IPS-18c (cell line): ENCODE results near the gene NECTIN4.

Source experiments
- H3K4me3 ChIP-seq: 2 replicates; pipeline ENCODE4 v1.7.0; 2013; ENCODE audit warnings: low read depth, mild to moderate bottlenecking, low read length, moderate library complexity; ENCODE audit not compliant: insufficient read depth
- H3K9me3 ChIP-seq: one replicate; pipeline ENCODE4 v1.6.1; 2013; ENCODE audit warnings: mild to moderate bottlenecking, low read length, moderate library complexity; ENCODE audit not compliant: control insufficient read depth, insufficient read depth

NECTIN4 gene

GRCh38 chr1:161090617-161091016 is 1.3 kb upstream of the NECTIN4 start:
- no peaks in the 10 kb centered on the region for H3K9me3 ChIP-seq
- H3K4me3 ChIP-seq, result no peak overlapping the region

DNA sequence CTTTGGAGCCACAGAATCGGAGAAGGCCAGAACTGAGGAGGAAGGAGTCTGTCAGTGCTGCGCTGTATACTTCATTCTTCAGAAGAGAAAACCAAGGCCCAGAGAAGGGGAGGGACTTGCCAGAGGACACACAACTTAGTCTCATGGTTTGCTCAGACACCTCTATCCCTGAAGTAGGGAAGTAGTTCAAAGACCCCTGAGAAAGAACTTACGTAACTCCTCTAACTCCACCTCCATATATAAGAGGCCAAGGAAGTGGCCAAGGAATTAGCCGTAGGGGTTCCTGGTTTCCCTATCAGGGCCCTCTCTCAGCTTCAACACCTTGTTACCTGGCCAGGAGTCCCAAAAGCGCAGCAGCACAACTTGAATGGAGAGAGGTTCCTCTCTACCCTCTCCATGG is 580 bp upstream of the NECTIN4 start:
- H3K9me3 ChIP-seq, result no peaks in the 10 kb centered on the region
- no peak overlapping the region for H3K4me3 ChIP-seq

DNA sequence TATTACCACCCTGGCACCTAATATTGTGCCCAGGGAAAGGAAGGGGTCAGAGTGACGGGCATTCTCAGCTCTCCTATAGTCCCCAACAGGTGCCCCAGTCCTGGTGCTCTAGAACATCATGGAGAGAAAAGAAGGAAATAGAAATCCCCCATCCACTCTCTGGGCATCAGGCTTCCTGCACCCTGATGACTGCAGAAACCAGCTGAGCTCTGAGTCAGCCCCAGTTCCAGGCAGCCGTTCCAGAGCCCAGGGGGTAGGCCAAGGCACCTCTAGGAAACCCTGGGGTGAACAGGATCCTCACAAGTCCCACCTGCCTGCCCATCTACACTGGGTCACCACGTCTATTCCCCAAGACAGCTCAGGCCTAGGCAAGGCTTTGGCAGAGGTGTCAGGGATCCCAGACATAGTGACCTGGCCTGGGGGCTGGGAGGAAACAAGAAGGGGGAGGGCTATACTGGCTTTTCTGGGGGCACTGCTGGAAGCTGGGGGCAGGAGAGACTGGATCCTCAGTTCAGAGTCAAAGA is 709 bp downstream of the NECTIN4 start:
- Histone ChIP-seq H3K9me3 (no peaks in the 10 kb centered on the region), H3K4me3 (no peak overlapping the region)

- Histone ChIP-seq H3K4me3 (no peak overlapping the region), H3K9me3 (no peaks in the 10 kb centered on the region)
Observed at GRCh38 chr1:161086457-161086856, 2.9 kb downstream of the NECTIN4 start.

- no peak overlapping the region for H3K4me3 ChIP-seq
- no peaks in the 10 kb centered on the region for H3K9me3 ChIP-seq
Observed at GRCh38 chr1:161085165-161085564, 4.2 kb downstream of the NECTIN4 start.

DNA sequence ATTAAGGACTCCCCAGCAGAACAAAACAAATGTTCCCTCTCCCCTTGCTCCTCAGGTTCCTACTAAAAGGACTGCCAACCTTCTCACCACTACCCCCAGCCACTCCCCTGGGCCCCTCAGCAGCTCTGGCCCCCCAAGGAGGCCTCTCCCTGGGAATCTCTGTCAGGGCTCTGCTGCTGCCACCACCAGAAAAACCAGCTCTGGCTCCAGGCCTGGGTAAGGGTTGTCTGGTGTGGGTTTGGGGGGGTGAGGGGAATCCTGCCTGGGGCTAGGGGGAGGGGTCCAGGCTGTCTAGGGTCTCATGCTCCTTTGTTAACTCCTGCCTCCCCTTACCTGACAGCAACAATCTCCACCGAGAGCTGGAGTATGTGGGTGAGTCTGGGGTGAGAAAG is 4.8 kb downstream of the NECTIN4 start:
- H3K9me3 ChIP-seq, result no peaks in the 10 kb centered on the region
- no peak overlapping the region for H3K4me3 ChIP-seq

GRCh38 chr1:161083748-161084596 is 5.4 kb downstream of the NECTIN4 start:
- Histone ChIP-seq H3K4me3 (no peak overlapping the region), H3K9me3 (no peaks in the 10 kb centered on the region)

DNA sequence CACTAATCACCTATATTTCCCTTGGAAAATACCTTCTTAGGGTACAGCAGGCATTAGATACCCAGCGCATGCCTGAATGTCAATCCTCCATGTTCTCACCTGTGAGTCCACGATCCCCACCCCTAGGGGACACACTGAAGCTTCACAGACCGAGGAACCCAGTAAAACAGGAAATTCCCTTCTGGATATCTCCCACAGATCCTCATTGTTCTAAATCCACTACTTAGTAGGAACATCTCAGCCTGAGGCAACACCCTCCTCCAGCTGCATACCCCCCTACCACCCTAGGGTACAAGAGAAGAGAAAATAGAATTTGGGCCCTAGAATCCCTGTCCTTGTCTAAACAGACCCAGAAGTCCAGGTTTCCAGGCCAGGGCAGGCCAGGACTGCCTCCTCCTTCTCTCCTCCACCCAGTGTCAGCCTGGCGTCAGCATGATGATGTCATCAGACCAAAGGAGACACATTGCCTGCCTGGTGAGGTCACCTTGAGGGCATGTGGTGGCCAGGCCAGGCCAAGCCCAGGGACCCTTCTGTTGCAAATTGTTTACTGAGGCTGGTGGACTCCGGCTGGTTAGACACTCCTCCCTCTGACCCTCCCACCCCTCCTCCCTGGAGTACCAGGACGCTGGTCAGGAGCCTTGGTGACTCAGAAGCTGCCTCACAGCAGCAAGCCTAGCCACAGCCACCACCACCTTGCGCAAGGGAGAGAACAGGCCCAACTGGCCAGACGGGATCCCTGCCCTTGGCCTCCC is 6.2 kb downstream of the NECTIN4 start:
- Histone ChIP-seq H3K9me3 (no peaks in the 10 kb centered on the region), H3K4me3 (no peak overlapping the region)

DNA sequence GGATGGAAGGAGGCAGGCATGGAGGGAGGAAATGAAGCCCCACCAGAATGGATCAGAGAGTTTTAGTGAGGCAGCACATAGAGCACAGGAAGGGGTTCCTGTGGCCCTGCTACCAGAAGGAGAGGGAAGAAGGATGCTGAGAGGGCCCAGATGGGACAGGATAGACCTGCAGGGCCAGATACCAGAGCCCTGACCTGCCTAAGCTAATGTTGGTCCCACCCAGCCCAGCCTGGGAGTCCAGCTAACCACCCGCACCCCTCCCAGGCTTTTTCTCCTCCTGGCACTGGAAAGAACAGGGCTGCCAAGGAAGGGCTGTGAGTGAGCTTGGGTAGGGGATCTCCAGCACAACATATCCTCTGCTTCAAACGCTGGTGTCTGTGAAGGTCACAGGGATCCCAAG is 6.9 kb downstream of the NECTIN4 start:
- Histone ChIP-seq H3K4me3 (no peak overlapping the region), H3K9me3 (no peaks in the 10 kb centered on the region)

GRCh38 chr1:161081519-161081918 is 7.8 kb downstream of the NECTIN4 start:
- no peaks in the 10 kb centered on the region for H3K9me3 ChIP-seq
- H3K4me3 ChIP-seq, result no peak overlapping the region

- Histone ChIP-seq H3K4me3 (no peak overlapping the region), H3K9me3 (no peaks in the 10 kb centered on the region)
Observed at GRCh38 chr1:161080441-161081405, 8.6 kb downstream of the NECTIN4 start.

DNA sequence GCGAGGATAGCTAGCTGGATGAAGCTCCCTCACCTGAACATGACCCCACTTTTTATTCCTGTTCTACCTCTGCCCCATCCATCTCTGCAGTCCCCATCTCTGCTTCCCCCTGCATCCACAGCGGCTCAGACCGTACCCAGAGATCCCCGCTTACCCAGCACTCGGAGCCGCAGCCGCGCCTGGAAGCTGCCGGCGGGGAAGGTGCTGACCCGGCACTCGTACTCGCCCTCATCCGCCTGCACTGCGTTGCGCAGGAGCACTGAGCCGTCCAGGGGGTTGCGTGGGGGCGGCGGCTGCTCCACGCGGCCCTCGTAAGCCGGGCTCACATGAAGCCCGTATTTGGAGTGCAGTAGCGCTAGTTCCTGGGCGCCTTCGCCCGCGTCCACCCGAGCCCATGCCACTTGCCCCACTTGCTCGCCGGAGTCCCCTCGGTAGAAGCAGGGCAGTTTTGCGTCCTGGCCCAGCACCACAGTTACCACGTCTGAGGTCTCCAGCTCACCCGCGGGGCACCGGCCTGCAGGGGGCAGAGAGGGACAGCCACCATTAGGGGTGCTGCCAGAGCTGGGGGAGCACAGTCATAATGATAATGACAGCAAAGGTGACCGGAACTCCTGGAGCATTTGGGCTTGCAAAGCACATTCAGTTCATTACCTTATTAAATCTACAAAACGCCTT is 9.8 kb downstream of the NECTIN4 start:
- Histone ChIP-seq H3K4me3 (no peak overlapping the region), H3K9me3 (no peaks in the 10 kb centered on the region)

GRCh38 chr1:161077426-161077825 is 11.9 kb downstream of the NECTIN4 start:
- no peaks in the 10 kb centered on the region for H3K9me3 ChIP-seq
- no peak overlapping the region for H3K4me3 ChIP-seq

- H3K9me3 ChIP-seq, result no peaks in the 10 kb centered on the region
- H3K4me3 ChIP-seq, result no peak overlapping the region
Observed at GRCh38 chr1:161076410-161076809, 12.9 kb downstream of the NECTIN4 start.

- no peak overlapping the region for H3K4me3 ChIP-seq
- H3K9me3 ChIP-seq, result peaks cover 5% of the 10 kb centered on the region
Observed at GRCh38 chr1:161074676-161075368, 14.5 kb downstream of the NECTIN4 start.

DNA sequence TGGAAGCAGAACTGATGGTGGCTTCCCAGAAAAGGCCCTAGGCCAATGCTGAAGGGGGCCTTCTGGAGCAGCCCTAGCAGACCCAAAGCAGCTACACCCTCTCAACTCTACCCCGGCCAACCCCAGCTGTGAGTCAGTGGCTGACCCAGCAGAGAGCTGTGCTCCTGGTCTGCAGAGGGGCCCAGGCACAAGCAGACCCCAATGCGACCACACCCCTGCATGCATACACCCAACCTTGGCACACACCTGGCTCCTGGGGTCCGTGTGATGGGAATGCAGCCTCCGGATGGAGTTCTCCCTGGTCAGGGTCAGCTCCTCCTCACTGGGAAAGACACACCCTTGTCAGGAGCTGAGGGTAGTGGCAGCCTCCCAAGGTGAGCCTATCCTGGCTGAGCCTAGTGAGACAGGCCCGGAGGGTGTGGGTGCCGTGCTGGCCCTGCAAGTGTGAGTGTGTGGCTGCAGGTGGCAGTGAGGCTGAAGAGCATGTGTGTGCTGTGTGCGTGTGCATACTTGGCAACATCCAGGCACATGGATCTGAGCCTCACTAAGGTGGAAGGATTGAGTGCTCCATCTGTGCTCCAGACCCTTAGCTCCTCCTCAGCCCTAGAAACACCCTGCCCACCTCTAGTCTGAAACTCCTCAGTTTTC is 15.8 kb downstream of the NECTIN4 start:
- Histone ChIP-seq H3K4me3 (no peak overlapping the region), H3K9me3 (peaks cover 5% of the 10 kb centered on the region)
